Keratinocyte (primary cell): ENCODE data around the gene FGF16. TPM values are rescaled to one million over a fixed set of nuclear protein-coding genes. Genes with fewer than 3 reads are reported as not detected.

Experiments used
- DNase-seq: peaks from one replicate; pipeline ENCODE4 v3.0.0-alpha.2; 2011; ENCODE audit warnings: low read depth, missing footprints, low spot score
- FAIRE-seq: peaks from 2 replicates; lab custom pipeline; 2011; peaks lifted over from hg19 to GRCh38; lab: Jason Lieb, UNC
- H2AFZ ChIP-seq: 2 replicates; pipeline ENCODE4 v1.6.0; 2012; ENCODE audit warnings: low read length, control low read depth, inconsistent platforms; ENCODE audit not compliant: control insufficient read depth
- H3K27ac ChIP-seq: 2 replicates; pipeline ENCODE4 v1.5.1; 2011; ENCODE audit warnings: low read length; ENCODE audit not compliant: control insufficient read depth, insufficient read depth
- H3K27me3 ChIP-seq: 3 replicates; pipeline ENCODE4 v1.6.0; 2011; ENCODE audit warnings: low read length; ENCODE audit not compliant: control insufficient read depth, insufficient read depth; ENCODE audit errors: extremely low read depth
- H3K36me3 ChIP-seq, 2 experiments: 2 replicates in 1 of 2; 3 replicates in 1 of 2; pipeline ENCODE4 v1.5.1; 2011; ENCODE audit warnings: low read length in 2 of 2, mild to moderate bottlenecking in 1 of 2; ENCODE audit not compliant: control insufficient read depth in 2 of 2, insufficient read depth in 2 of 2; ENCODE audit errors: extremely low read depth in 1 of 2
- H3K4me1 ChIP-seq: 3 replicates; pipeline ENCODE4 v1.5.1; 2011; ENCODE audit warnings: low read length; ENCODE audit not compliant: control insufficient read depth, insufficient read depth; ENCODE audit errors: extremely low read depth
- H3K4me2 ChIP-seq: 3 replicates; pipeline ENCODE4 v1.6.0; 2011; ENCODE audit warnings: low read depth, low read length; ENCODE audit not compliant: control insufficient read depth, insufficient read depth; ENCODE audit errors: extremely low read depth
- H3K4me3 ChIP-seq, 3 experiments: fragments of 200-600 bp in 1 of 3; sonication (generic) in 1 of 3; 2 replicates in 2 of 3; 3 replicates in 1 of 3; pipeline ENCODE4 v1.5.1; 2011 to 2016; ENCODE audit warnings: low read length in 3 of 3, mild to moderate bottlenecking in 3 of 3, control low read depth in 2 of 3, inconsistent platforms in 1 of 3, low read depth in 1 of 3, mixed read lengths in 1 of 3, mixed run types in 1 of 3, moderate library complexity in 1 of 3; ENCODE audit not compliant: control insufficient read depth in 2 of 3, insufficient read depth in 2 of 3; ENCODE audit errors: extremely low read depth in 1 of 3
- H3K79me2 ChIP-seq: 2 replicates; pipeline ENCODE4 v1.6.0; 2012; ENCODE audit warnings: low read length; ENCODE audit not compliant: control insufficient read depth, insufficient read depth
- H3K9ac ChIP-seq: 3 replicates; pipeline ENCODE4 v1.6.0; 2011; ENCODE audit warnings: low read length; ENCODE audit not compliant: control insufficient read depth, insufficient read depth; ENCODE audit errors: extremely low read depth
- H3K9me1 ChIP-seq: 3 replicates; pipeline ENCODE4 v1.6.0; 2011; ENCODE audit warnings: low read length; ENCODE audit not compliant: control insufficient read depth, insufficient read depth; ENCODE audit errors: extremely low read depth
- H3K9me3 ChIP-seq: 2 replicates; pipeline ENCODE4 v1.5.1; 2012; ENCODE audit warnings: low read depth, low read length; ENCODE audit not compliant: control insufficient read depth
- H4K20me1 ChIP-seq: 3 replicates; pipeline ENCODE4 v1.6.0; 2011; ENCODE audit warnings: low read length; ENCODE audit not compliant: control insufficient read depth, insufficient read depth; ENCODE audit errors: extremely low read depth
- EZH2 ChIP-seq: IDR thresholded peaks from one replicate; pipeline ENCODE4 v1.6.1; 2012; ENCODE audit warnings: inconsistent platforms, mild to moderate bottlenecking, low read length, moderate library complexity
- dilution Hi-C: fragments of 300-500 bp; cut with MboI; formaldehyde crosslinking; loops from one replicate; pipeline ENCODE4 v1.7.0; 2020; ENCODE audit warnings: low sequenced_read_pairs; ENCODE audit not compliant: extremely low pct_ligation_motif_present
- polyA plus RNA-seq, 5 experiments: library from polyadenylated mRNA; depleted of rRNA in 3 of 5; stranded (reverse) in 3 of 5; stranded (forward) in 1 of 5; unstranded in 1 of 5; fragments of >200 nt; gene quantifications; 1 replicate in 1 of 5; 2 replicates in 3 of 5; 3 replicates in 1 of 5; pipeline versions ENCODE4 v1.2.1 to v1.2.3, GENCODE V29; 2011 to 2012; ENCODE audit warnings: missing spikeins in 2 of 5, low read depth in 1 of 5, low replicate concordance in 1 of 5
- TF ChIP-seq, protein P1 (sequence below), 3 experiments: IDR thresholded peaks in 1 of 3; conservative IDR thresholded peaks in 1 of 3; optimal IDR thresholded peaks in 1 of 3; 2 replicates in 2 of 3; 3 replicates in 1 of 3; pipeline versions ENCODE3 to v1.5.1; 2011; ENCODE audit warnings: low read length in 3 of 3, mild to moderate bottlenecking in 3 of 3, moderate library complexity in 2 of 3, control low read depth in 1 of 3, inconsistent platforms in 1 of 3; ENCODE audit not compliant: insufficient read depth in 2 of 3; ENCODE audit errors: extremely low read depth in 1 of 3

FGF16 gene
- polyA plus RNA-seq, 1 donor (not counting 4 experiments of a cell fraction or from before 2014, with no cell fraction given): not detected

GRCh38 chrX:77455437-77455836 lies 8.2 kb downstream of the FGF16 start:
- TF ChIP-seq, protein P1, sequence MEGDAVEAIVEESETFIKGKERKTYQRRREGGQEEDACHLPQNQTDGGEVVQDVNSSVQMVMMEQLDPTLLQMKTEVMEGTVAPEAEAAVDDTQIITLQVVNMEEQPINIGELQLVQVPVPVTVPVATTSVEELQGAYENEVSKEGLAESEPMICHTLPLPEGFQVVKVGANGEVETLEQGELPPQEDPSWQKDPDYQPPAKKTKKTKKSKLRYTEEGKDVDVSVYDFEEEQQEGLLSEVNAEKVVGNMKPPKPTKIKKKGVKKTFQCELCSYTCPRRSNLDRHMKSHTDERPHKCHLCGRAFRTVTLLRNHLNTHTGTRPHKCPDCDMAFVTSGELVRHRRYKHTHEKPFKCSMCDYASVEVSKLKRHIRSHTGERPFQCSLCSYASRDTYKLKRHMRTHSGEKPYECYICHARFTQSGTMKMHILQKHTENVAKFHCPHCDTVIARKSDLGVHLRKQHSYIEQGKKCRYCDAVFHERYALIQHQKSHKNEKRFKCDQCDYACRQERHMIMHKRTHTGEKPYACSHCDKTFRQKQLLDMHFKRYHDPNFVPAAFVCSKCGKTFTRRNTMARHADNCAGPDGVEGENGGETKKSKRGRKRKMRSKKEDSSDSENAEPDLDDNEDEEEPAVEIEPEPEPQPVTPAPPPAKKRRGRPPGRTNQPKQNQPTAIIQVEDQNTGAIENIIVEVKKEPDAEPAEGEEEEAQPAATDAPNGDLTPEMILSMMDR (optimal IDR thresholded peaks at IDR 0.05 in 1 of 3, IDR thresholded peaks at IDR 0.05 in 1 of 3, conservative IDR thresholded peaks at IDR 0.05 in 1 of 3; ENCODE audit: extremely low read depth in 1 of 3, insufficient read depth in 2 of 3, low read length in 3 of 3): no peak
- no peak for TF ChIP-seq EZH2
- FAIRE-seq (no peak), DNase-seq (no peak)
- Histone ChIP-seq H4K20me1 (no peaks in the 10 kb centered on the region), H3K4me3 (no peak overlapping the region), H2AFZ (no peak overlapping the region), H3K4me1 (no peaks in the 10 kb centered on the region), H3K4me2 (no peak overlapping the region), H3K9me3 (no peaks in the 10 kb centered on the region), H3K27me3 (no peaks in the 10 kb centered on the region), H3K79me2 (no peaks in the 10 kb centered on the region), H3K27ac (no peak overlapping the region), H3K36me3 (no peaks in the 10 kb centered on the region), H3K9me1 (no peaks in the 10 kb centered on the region), H3K9ac (no peak overlapping the region)
- dilution Hi-C loops: no loop called here

- dilution Hi-C loops: no loop called here
- H3K9me3 ChIP-seq: no peaks in the 10 kb centered on the region
These were observed 36.9 kb downstream of the FGF16 start for GRCh38 chrX:77484045-77484444.

More at GRCh38 chrX:77484045-77484444, 36.9 kb downstream of the FGF16 start:
- no peaks in the 10 kb centered on the region for H3K9me1 ChIP-seq
- H3K4me1 ChIP-seq: no peaks in the 10 kb centered on the region
- no peak overlapping the region for H3K4me3 ChIP-seq
- H3K36me3 ChIP-seq: no peaks in the 10 kb centered on the region
- no peaks in the 10 kb centered on the region for H3K79me2 ChIP-seq
- H3K27ac ChIP-seq: no peak overlapping the region
- FAIRE-seq (no peak), DNase-seq (no peak)
- no peak overlapping the region for H2AFZ ChIP-seq
- H3K4me2 ChIP-seq: no peak overlapping the region
- no peaks in the 10 kb centered on the region for H3K27me3 ChIP-seq
- no peaks in the 10 kb centered on the region for H4K20me1 ChIP-seq
- no peak overlapping the region for H3K9ac ChIP-seq
- TF ChIP-seq EZH2: no peak
- TF ChIP-seq, protein P1 (optimal IDR thresholded peaks at IDR 0.05 in 1 of 3, IDR thresholded peaks at IDR 0.05 in 1 of 3, conservative IDR thresholded peaks at IDR 0.05 in 1 of 3; ENCODE audit: extremely low read depth in 1 of 3, insufficient read depth in 2 of 3, low read length in 3 of 3): no peak
